GM21447 (cell line): ENCODE results near the gene MAK.
"Not testable (repeated sequence)": the region's sequence is repeated elsewhere in the genome, so short reads cannot be mapped to it uniquely, and the experiment has no call there.

Source experiments
- ATAC-seq: cut with Tn5 transposase; IDR thresholded peaks from one replicate; pipeline ENCODE4 v1.9.1; 2021; ENCODE audit not compliant: unreplicated experiment

MAK gene

GRCh38 chr6:10837995-10838793, at the start of gene MAK:
Gene MAK (minus strand): TSS chr6:10838539. CDS start chr6:10830648, 7,891 bp downstream.
- peak; percentile 82 for ATAC-seq

- ATAC-seq: no peak
Observed at GRCh38 chr6:10886691-10887502, 48.6 kb upstream of the MAK start, which contains the start of gene SYCP2L. Gene SYCP2L (plus strand): TSS chr6:10887052. CDS start chr6:10887127, 75 bp downstream.

GRCh38 chr6:10886365-10886690, 48.0 kb upstream of the MAK start:
- ATAC-seq: not testable (repeated sequence)

- ATAC-seq: no peak
Observed at GRCh38 chr6:10884245-10884972, 46.1 kb upstream of the MAK start.

- no peak for ATAC-seq
Observed at GRCh38 chr6:10883312-10884244, 45.2 kb upstream of the MAK start.

GRCh38 chr6:10882657-10883171, 44.4 kb upstream of the MAK start:
- ATAC-seq: no peak

- ATAC-seq: not testable (repeated sequence)
Observed at GRCh38 chr6:10882253-10882630, 43.9 kb upstream of the MAK start.

GRCh38 chr6:10880366-10880765, 42.0 kb upstream of the MAK start:
- ATAC-seq: no peak

- no peak for ATAC-seq
Observed at GRCh38 chr6:10877871-10878270, 39.5 kb upstream of the MAK start.

GRCh38 chr6:10877012-10877411, 38.7 kb upstream of the MAK start:
- no peak for ATAC-seq

GRCh38 chr6:10875026-10875425, 36.7 kb upstream of the MAK start:
- ATAC-seq: no peak

GRCh38 chr6:10874207-10874606, 35.9 kb upstream of the MAK start:
- ATAC-seq: no peak

GRCh38 chr6:10873374-10873773, 35.0 kb upstream of the MAK start:
- no peak for ATAC-seq

GRCh38 chr6:10867952-10868351, 29.6 kb upstream of the MAK start:
- ATAC-seq: no peak

GRCh38 chr6:10866709-10867108, 28.4 kb upstream of the MAK start:
- ATAC-seq: not testable (repeated sequence)

- not testable (repeated sequence) for ATAC-seq
Observed at GRCh38 chr6:10863031-10863430, 24.7 kb upstream of the MAK start.

GRCh38 chr6:10862361-10862760, 24.0 kb upstream of the MAK start:
- no peak for ATAC-seq

GRCh38 chr6:10861086-10861485, 22.7 kb upstream of the MAK start:
- ATAC-seq: no peak

GRCh38 chr6:10857259-10857658, 18.9 kb upstream of the MAK start:
- no peak for ATAC-seq

- ATAC-seq: no peak
Observed at GRCh38 chr6:10854922-10855632, 16.7 kb upstream of the MAK start.
